Left renal pelvis (tissue), 4 donors: ENCODE results near the gene LSMEM2. TPM values are rescaled to one million over a fixed set of nuclear protein-coding genes. Genes with fewer than 3 reads are reported as not detected.
A peak's percentile ranks its signal among the peaks of the same experiment; 100 is the strongest.
"Not testable (repeated sequence)": the region's sequence is repeated elsewhere in the genome, so short reads cannot be mapped to it uniquely, and the experiment has no call there.

Source experiments
- DNase-seq, 4 donors: peaks; one replicate each; pipeline ENCODE4 v3.0.0-alpha.2; 2013; ENCODE audit warnings: low read depth in 4 of 4, low spot score in 3 of 4
- polyA plus RNA-seq, 4 donors: library from polyadenylated mRNA; unstranded; fragments of 120-200 nt; gene quantifications; one replicate each; pipeline ENCODE4 v1.2.1, GENCODE V29; 2013; ENCODE audit not compliant: insufficient read length in 4 of 4

Gene LSMEM2
- polyA plus RNA-seq, 4 donors: 0.27 to 0.72 (median 0.49) TPM

- DNase-seq: no peak
These were observed 15.2 kb upstream of the LSMEM2 start for GRCh38 chr3:50263478-50264382.

GRCh38 chr3:50264383-50264963, 14.4 kb upstream of the LSMEM2 start:
- peak; percentile 85 to 94 (median 90) for DNase-seq

GRCh38 chr3:50264964-50265485, 13.9 kb upstream of the LSMEM2 start:
- DNase-seq: no peak

DNA sequence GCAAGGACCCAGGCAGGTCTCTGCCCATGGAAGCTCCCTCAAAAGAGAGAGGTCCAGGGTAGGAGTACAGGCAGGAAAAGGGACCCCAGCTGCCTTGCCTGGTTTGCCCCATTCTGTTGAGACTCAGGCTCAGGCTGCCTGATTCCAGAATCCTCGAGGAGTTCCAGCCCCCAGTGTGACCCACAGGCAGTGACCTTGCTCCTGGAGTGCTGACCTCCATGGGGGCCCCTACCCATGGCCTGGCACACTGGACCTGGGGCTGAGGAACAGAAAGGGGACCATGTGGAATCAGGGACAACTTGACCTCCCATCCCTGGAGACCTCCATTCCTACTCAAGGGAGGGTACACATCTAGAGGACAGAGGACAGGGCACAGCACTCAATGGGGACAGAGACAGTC, 13.3 kb upstream of the LSMEM2 start:
- DNase-seq: no peak

GRCh38 chr3:50266017-50266416, 12.9 kb upstream of the LSMEM2 start:
- DNase-seq: no peak

DNA sequence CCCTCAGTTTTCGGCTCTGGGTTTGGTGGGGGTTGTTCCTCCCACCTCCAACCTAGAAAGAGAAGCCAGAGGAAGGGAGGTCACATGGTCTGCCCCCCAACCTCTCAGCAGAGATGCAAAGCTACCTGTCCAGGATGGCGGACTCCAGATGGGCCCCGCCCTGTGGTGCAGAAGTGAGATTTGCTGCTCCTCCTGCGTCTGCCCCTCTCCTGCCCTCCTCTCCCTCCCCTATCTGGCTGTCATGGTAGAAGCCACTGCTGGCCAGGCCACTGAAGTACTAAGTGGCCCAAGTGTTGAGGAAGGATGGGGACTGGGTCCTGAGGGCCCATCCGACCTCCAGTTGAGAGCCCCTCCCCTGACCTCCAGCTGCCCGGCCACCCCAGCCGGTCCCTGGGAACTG, 12.1 kb upstream of the LSMEM2 start:
- DNase-seq: no peak

GRCh38 chr3:50267280-50267913, 11.5 kb upstream of the LSMEM2 start:
- DNase-seq: no peak

DNA sequence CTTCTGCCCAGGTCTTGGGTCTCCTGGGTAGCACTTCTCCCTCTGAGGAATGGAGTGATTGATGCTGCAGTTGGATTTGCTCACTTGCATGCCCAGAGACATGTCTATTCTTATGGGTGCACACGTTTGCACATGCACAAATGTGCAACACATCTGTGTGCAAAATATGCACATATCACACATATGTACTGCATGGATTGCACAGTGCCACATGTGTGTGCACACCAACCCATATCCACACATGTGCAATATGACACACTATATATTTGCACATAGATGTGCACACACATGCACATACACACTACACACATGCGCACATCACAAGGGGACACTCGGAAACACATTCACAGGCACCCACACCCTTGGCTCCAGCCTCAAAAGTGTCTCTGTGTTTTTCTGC, 10.6 kb upstream of the LSMEM2 start:
- DNase-seq: no peak

- DNase-seq: no peak
These were observed 10.0 kb upstream of the LSMEM2 start, which contains the start of gene SEMA3B for GRCh38 chr3:50268703-50269451. SEMA3B (plus strand) TSS chr3:50269147; CDS start chr3:50269241, 94 bp downstream.

- DNase-seq: no peak
These were observed 9.4 kb upstream of the LSMEM2 start for GRCh38 chr3:50269460-50269859.

DNA sequence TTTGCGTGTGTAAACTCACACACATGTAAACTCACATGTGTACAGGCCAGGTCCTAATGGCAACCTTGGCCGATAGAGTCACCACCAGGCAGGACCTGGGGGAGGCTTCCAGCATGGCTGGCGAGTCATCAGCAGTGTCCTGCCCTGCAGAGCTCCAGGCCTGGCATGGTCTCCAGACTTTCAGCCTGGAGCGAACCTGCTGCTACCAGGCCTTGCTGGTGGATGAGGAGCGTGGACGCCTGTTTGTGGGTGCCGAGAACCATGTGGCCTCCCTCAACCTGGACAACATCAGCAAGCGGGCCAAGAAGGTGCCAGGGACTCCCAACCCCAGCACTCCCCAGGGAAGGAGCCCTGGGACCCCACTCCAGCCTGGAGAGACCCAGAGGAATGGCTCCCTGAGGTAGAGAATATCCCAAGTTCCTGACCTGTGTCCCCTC, 8.9 kb upstream of the LSMEM2 start:
- no peak for DNase-seq

GRCh38 chr3:50270422-50271224, 8.3 kb upstream of the LSMEM2 start:
- no peak for DNase-seq

GRCh38 chr3:50271314-50271936, 7.5 kb upstream of the LSMEM2 start:
- no peak for DNase-seq

DNA sequence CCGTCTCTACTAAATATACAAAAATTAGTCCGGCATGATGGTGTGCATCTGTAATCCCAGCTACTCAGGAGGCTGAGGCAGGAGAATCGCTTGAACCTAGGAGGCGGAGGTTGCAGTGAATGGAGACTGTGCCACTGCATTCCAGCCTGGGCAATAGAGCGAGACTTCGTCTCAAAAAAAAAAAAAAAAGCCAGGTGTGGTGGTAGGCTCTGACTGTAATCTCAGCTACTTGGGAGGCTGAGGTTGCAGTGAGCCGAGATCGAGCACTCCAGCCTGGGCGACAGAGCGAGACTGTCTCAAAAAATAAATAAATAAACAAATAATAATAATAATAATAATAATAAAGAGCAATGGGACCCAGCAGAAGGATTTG, 6.4 kb upstream of the LSMEM2 start:
- DNase-seq: not testable (repeated sequence)

- DNase-seq: peak in 2 of 4 donors; percentile 71 to 72
These were observed 5.8 kb upstream of the LSMEM2 start for GRCh38 chr3:50272911-50273688.

DNA sequence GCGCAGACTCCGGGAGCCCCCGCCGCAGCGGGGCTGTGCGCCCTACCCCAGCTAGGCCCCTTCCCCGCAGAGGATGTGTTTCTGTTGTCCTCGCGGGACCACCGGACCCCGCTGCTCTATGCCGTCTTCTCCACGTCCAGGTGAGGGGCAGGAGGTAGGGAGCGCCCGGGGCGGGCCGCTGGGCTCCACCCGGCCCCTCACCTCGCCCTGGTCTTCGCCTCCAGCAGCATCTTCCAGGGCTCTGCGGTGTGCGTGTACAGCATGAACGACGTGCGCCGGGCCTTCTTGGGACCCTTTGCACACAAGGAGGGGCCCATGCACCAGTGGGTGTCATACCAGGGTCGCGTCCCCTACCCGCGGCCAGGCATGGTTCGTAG, 5.2 kb upstream of the LSMEM2 start:
- DNase-seq: no peak

- DNase-seq: no peak
These were observed 4.3 kb upstream of the LSMEM2 start for GRCh38 chr3:50274371-50275104.
